ENCODE results near the gene USP15.

DNA sequence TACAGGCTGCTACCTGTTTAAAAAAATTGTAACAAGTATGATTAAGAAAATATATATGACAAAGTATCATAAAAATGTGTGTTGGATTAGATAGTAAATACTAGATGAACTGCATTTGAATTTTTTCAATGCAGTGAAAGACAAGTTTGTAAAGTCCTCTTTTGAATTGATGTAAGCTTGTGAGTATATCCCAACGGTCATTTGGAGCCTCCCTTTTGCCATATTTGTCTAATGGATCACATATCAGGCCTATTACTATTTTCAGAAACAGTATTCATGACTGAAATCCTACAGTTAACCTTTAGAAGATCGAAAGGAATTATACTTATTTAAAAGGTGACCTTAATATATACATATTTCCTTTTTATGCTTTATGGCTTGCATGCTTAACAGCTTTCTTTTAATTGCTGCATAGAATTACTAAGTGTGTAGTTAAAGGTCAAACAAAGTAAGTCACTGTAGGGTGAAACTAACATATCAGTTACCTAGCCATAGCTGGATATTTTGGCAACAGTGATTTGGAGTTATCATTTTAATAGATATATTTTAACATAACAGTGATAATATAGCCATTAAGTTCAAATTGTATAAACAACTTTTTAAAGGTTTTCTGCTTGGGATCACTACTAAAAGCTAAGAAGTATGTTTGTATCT lies 53.6 kb downstream of the USP15 start:
- TF ChIP-seq EZH2 (optimal IDR thresholded peaks at IDR 0.05; ENCODE audit: low read depth, low read length) (no peak), EZH2phosphoT487 (IDR thresholded peaks at IDR 0.05; ENCODE audit: low read length) (no peak)
- TF ChIP-seq, protein P1, sequence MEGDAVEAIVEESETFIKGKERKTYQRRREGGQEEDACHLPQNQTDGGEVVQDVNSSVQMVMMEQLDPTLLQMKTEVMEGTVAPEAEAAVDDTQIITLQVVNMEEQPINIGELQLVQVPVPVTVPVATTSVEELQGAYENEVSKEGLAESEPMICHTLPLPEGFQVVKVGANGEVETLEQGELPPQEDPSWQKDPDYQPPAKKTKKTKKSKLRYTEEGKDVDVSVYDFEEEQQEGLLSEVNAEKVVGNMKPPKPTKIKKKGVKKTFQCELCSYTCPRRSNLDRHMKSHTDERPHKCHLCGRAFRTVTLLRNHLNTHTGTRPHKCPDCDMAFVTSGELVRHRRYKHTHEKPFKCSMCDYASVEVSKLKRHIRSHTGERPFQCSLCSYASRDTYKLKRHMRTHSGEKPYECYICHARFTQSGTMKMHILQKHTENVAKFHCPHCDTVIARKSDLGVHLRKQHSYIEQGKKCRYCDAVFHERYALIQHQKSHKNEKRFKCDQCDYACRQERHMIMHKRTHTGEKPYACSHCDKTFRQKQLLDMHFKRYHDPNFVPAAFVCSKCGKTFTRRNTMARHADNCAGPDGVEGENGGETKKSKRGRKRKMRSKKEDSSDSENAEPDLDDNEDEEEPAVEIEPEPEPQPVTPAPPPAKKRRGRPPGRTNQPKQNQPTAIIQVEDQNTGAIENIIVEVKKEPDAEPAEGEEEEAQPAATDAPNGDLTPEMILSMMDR (IDR thresholded peaks at IDR 0.05; ENCODE audit: low read length) = no peak

All from MM.1S (cell line).